A549 (cell line): ENCODE measurements around the gene ADCY10. TPM values are rescaled to one million over a fixed set of nuclear protein-coding genes. Genes with fewer than 3 reads are reported as not detected.

ENCODE experiments used
- ATAC-seq, 2 experiments: fragments of 200-7000 bp in 1 of 2; fragments of >200 bp in 1 of 2; cut with Nextera tagmentation in 1 of 2; cut with Tn5 transposase in 1 of 2; 3 replicates each; pipeline versions ENCODE4 v1.8.0 to v1.9.1; 2018 to 2020; ENCODE audit warnings: mild to moderate bottlenecking in 1 of 2, moderate library complexity in 1 of 2
- CTCF ChIA-PET: fragments of 300-600 bp; sonication (Branson Sonifier 250); formaldehyde crosslinking; extraction: SDS; loops from one replicate; lab custom pipeline; 2021; ENCODE audit warnings: antibody characterized with exemption, inconsistent platforms; lab: Yijun Ruan, JAX
- POLR2A ChIA-PET: fragments of 350-600 bp; formaldehyde crosslinking; extraction: SDS; loops from one replicate; lab custom pipeline; 2021; ENCODE audit warnings: antibody characterized with exemption, inconsistent platforms; lab: Yijun Ruan, JAX
- DNase-seq, 2 experiments: peaks; one replicate each; pipeline versions ENCODE4 v3.0.0 to v3.0.0-alpha.2; 2011 to 2016; ENCODE audit warnings: low read depth in 1 of 2, low spot score in 1 of 2
- FAIRE-seq: peaks from 2 replicates; lab custom pipeline; 2011; peaks lifted over from hg19 to GRCh38; lab: Jason Lieb, UNC
- H3K27ac ChIP-seq, 2 experiments: fragments of >200 bp; sonication (Bioruptor Twin); formaldehyde crosslinking; 3 replicates each; pipeline ENCODE4 v1.5.1; 2016 to 2017
- H3K4me1 ChIP-seq: fragments of >200 bp; sonication (Bioruptor Twin); formaldehyde crosslinking; 3 replicates; pipeline ENCODE4 v1.6.1; 2016
- H3K4me2 ChIP-seq: fragments of >200 bp; sonication (Bioruptor Twin); formaldehyde crosslinking; 3 replicates; pipeline ENCODE4 v1.6.1; 2016
- H3K4me3 ChIP-seq: fragments of >200 bp; sonication (Bioruptor Twin); formaldehyde crosslinking; 3 replicates; pipeline ENCODE4 v1.5.1; 2016
- H3K9me3 ChIP-seq: fragments of >200 bp; sonication (Bioruptor Twin); formaldehyde crosslinking; 3 replicates; pipeline ENCODE4 v1.6.1; 2016
- ATOH8 ChIP-seq: fragments of 250-450 bp; sonication (Bioruptor Pico); IDR thresholded peaks from 2 replicates; pipeline ENCODE4 v1.5.0; 2020; ENCODE audit warnings: low read depth, mild to moderate bottlenecking, moderate library complexity
- CBX2 ChIP-seq: fragments of 200-600 bp; sonication (generic); IDR thresholded peaks from 2 replicates; pipeline ENCODE4 v1.6.1; 2016; ENCODE audit warnings: low read depth, mild to moderate bottlenecking, borderline replicate concordance
- CEBPB ChIP-seq, 2 experiments: fragments of >200 bp in 1 of 2; sonication (Bioruptor Twin) in 1 of 2; formaldehyde crosslinking in 1 of 2; IDR thresholded peaks; 2 replicates each; pipeline ENCODE4 v1.6.1; 2012 to 2016
- CHD2 ChIP-seq: fragments of 150-350 bp; IDR thresholded peaks from 2 replicates; pipeline ENCODE4 v1.6.1; 2014; ENCODE audit warnings: low read length; ENCODE audit not compliant: partially characterized antibody
- CHD4 ChIP-seq: fragments of 200-600 bp; sonication (generic); IDR thresholded peaks from 2 replicates; pipeline ENCODE4 v1.6.1; 2016; ENCODE audit warnings: antibody characterized with exemption, mild to moderate bottlenecking, borderline replicate concordance
- EHF ChIP-seq: fragments of 250-450 bp; sonication (Bioruptor Pico); IDR thresholded peaks from 2 replicates; pipeline ENCODE4 v1.5.0; 2020; ENCODE audit warnings: mild to moderate bottlenecking
- FOSL2 ChIP-seq, 2 experiments: fragments of 450-650 bp in 1 of 2; fragments of >200 bp in 1 of 2; sonication (Bioruptor Twin) in 1 of 2; formaldehyde crosslinking; IDR thresholded peaks; 2 replicates each; pipeline versions ENCODE4 v1.5.0 to v1.6.1; 2016 to 2020; ENCODE audit warnings: mild to moderate bottlenecking in 1 of 2, moderate library complexity in 1 of 2
- FOXS1 ChIP-seq: fragments of 250-450 bp; sonication (Bioruptor Pico); IDR thresholded peaks from 2 replicates; pipeline ENCODE4 v1.5.0; 2020; ENCODE audit warnings: mild to moderate bottlenecking, moderate library complexity
- MAZ ChIP-seq: fragments of 150-350 bp; IDR thresholded peaks from 2 replicates; pipeline ENCODE4 v1.6.1; 2014; ENCODE audit warnings: antibody characterized with exemption, low read depth, low read length, borderline replicate concordance
- MYC ChIP-seq: IDR thresholded peaks from 2 replicates; pipeline ENCODE4 v1.6.1; 2012; ENCODE audit warnings: mild to moderate bottlenecking, inconsistent platforms, low read length, improper control_type of control experiment, borderline replicate concordance
- POLR2A ChIP-seq: IDR thresholded peaks from 2 replicates; pipeline ENCODE4 v1.6.1; 2012; ENCODE audit warnings: mild to moderate bottlenecking, low read length
- REST ChIP-seq: fragments of 200-600 bp; sonication (generic); IDR thresholded peaks from 2 replicates; pipeline ENCODE4 v1.6.1; 2016; ENCODE audit warnings: antibody characterized with exemption, mild to moderate bottlenecking, moderate library complexity
- RFX5 ChIP-seq: fragments of 450-650 bp; IDR thresholded peaks from 2 replicates; pipeline ENCODE4 v1.7.1; 2014; ENCODE audit warnings: antibody characterized with exemption, mild to moderate bottlenecking, moderate library complexity
- TFCP2L1 ChIP-seq: fragments of 250-450 bp; sonication (Bioruptor Pico); IDR thresholded peaks from 2 replicates; pipeline ENCODE4 v1.5.0; 2021; ENCODE audit warnings: mild to moderate bottlenecking
- USF2 ChIP-seq: fragments of 450-650 bp; IDR thresholded peaks from 2 replicates; pipeline ENCODE4 v1.6.1; 2014; ENCODE audit warnings: antibody characterized with exemption
- ZNF302 ChIP-seq: fragments of 250-450 bp; sonication (Bioruptor Pico); IDR thresholded peaks from 2 replicates; pipeline ENCODE4 v1.9.0; 2021; ENCODE audit warnings: inconsistent platforms, mild to moderate bottlenecking, moderate library complexity
- WGBS: methylation state at CpG from one replicate; pipeline ENCODE4 v1.1.6; 2017; ENCODE audit errors: missing lambda C conversion rate; 5-methylcytosine and 5-hydroxymethylcytosine counted together
- polyA plus RNA-seq, 4 experiments: library from polyadenylated mRNA; depleted of rRNA in 3 of 4; stranded (reverse); fragments of >200 nt; fragmentation: RNase III in 1 of 4; extraction: RNeasy Plus Mini Kit Qiagen cat#74134 plus additional on column Dnase treatment in 1 of 4; gene quantifications; 2 replicates in 3 of 4; 3 replicates in 1 of 4; pipeline ENCODE4 v1.2.3, GENCODE V29; 2011 to 2017

Gene ADCY10
- polyA plus RNA-seq, 2 of the 4 experiments (the other 2 are of a cell fraction): 0.03 to 0.18 TPM

GRCh38 chr1:167765496-167765895 is 148.4 kb downstream of the ADCY10 start:
- no peaks in the 10 kb centered on the region for H3K9me3 ChIP-seq
- no peak overlapping the region for H3K27ac ChIP-seq
- no peak for TF ChIP-seq ATOH8 (CRISPR knock-in tag)
- TF ChIP-seq MYC: no peak
- TF ChIP-seq ZNF302 (CRISPR knock-in tag): no peak
- TF ChIP-seq CHD2: no peak
- TF ChIP-seq FOXS1 (CRISPR knock-in tag): no peak
- TF ChIP-seq USF2: no peak
- no peak for TF ChIP-seq TFCP2L1
- TF ChIP-seq CHD4: no peak
- TF ChIP-seq RFX5: no peak
- TF ChIP-seq FOSL2 (IDR thresholded peaks at IDR 0.05): no peak
- TF ChIP-seq FOSL2 (CRISPR knock-in tag; IDR thresholded peaks at IDR 0.05): no peak
- TF ChIP-seq, all 56 proteins: peak for 0
- WGBS: 86% methylated on average over 6 of the region's 6 CpGs
- ChIA-PET CTCF (no interaction called here), POLR2A (no interaction called here)
- no peak overlapping the region for H3K4me2 ChIP-seq
- no peak for FAIRE-seq
- ATAC-seq: no peak
- H3K4me1 ChIP-seq: 0 out of 3 replicates have a peak, but pooled peaks cover 5% of the 10 kb centered on the region
- no peak overlapping the region for H3K4me3 ChIP-seq
- no peak for DNase-seq

GRCh38 chr1:167764458-167765330 is 149.2 kb downstream of the ADCY10 start:
- no peak overlapping the region for H3K4me2 ChIP-seq

More at GRCh38 chr1:167764458-167765330, 149.2 kb downstream of the ADCY10 start:
- ChIA-PET CTCF (interaction anchor here (1.1 kb wide), 1 partner anchor 10 kb away, joined by 3 read pairs; no protein-coding TSS in a partner anchor), POLR2A (no interaction called here)
- Histone ChIP-seq H3K4me3 (no peak overlapping the region), H3K27ac (no peak overlapping the region), H3K9me3 (no peaks in the 10 kb centered on the region), H3K4me1 (0 out of 3 replicates have a peak, but pooled peaks cover 5% of the 10 kb centered on the region)
- ATAC-seq (no peak), DNase-seq (no peak), FAIRE-seq (no peak)
- WGBS: 87% methylated on average over 5 of the region's 5 CpGs
- TF ChIP-seq POLR2A (no peak), CEBPB (IDR thresholded peaks at IDR 0.05) (peak in 1 of 2 experiments; percentile 53; a peak in 2 of 4 replicates), REST (no peak), MAZ (no peak), EHF (CRISPR knock-in tag) (no peak), CBX2 (no peak)
